ENCODE measurements around the gene RNF145.
"Not testable (repeated sequence)": the region's sequence is repeated elsewhere in the genome, so short reads cannot be mapped to it uniquely, and the experiment has no call there.

Gene RNF145

DNA sequence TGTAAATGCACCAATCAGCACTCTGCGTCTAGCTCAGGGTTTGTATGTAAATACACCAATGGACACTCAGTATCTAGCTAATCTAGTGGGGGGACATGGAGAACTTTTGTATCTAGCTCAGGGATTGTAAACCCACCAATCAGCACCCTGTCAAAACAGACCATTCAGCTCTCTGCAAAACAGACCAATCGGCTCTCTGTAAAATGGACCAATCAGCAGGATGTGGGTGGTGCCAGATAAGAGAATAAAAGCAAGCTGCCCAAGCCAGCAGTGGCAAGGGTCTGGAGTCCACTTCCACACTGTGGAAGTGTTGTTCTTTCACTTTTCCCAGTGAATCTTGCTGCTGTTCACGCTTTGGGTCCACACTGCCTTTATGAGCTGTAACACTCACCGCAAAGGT is 89.5 kb downstream of the RNF145 start:
- not testable (repeated sequence) for DNase-seq

- DNase-seq, result not testable (repeated sequence)
Observed at GRCh38 chr5:159118958-159119659, 90.2 kb downstream of the RNF145 start.

GRCh38 chr5:159113405-159113804 is 95.9 kb downstream of the RNF145 start:
- no peak for DNase-seq

GRCh38 chr5:159112436-159112835 is 96.9 kb downstream of the RNF145 start:
- DNase-seq, result no peak
